NCI-H187 (cell line): ENCODE measurements around the gene TRIM27.
"Not testable (repeated sequence)": the region's sequence is repeated elsewhere in the genome, so short reads cannot be mapped to it uniquely, and the experiment has no call there.

ENCODE experiments used
- DNase-seq, 2 experiments: peaks; one replicate each; lab custom pipeline; 2025; lab: John Stamatoyannopoulos, UW

Gene TRIM27

GRCh38 chr6:28941684-28942448 is 18.1 kb upstream of the TRIM27 start:
- DNase-seq: no peak

- DNase-seq: peak; percentile 30 to 76
Observed at GRCh38 chr6:28940858-28941683, 17.3 kb upstream of the TRIM27 start.

DNA sequence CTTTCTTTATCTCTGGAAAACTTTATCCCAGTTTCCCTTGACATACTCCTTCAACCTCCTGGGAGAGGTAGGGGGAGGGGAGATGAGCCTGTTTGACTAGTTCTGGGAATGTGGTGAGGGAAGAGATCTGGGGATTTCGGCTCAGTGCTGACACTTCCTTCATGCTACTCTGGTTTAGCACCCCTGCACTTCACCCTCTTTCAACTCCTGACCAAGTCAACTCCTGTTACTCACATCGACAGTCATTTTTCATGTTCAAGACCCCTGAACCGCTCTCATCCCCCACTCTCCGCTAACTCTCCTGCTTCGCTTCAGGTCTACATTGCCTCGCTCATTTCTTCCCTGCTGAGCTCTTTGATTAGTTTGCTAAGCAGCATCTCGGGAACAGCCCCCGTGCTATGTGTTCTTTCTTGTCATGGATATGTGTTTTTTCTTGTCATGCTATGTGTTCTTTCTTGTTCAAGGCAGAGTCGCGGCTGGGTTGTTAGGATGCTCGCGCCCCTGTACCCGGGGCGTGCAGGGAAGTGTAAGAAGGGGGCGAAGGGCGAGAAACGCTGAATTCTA is 16.6 kb upstream of the TRIM27 start:
- DNase-seq: no peak

DNA sequence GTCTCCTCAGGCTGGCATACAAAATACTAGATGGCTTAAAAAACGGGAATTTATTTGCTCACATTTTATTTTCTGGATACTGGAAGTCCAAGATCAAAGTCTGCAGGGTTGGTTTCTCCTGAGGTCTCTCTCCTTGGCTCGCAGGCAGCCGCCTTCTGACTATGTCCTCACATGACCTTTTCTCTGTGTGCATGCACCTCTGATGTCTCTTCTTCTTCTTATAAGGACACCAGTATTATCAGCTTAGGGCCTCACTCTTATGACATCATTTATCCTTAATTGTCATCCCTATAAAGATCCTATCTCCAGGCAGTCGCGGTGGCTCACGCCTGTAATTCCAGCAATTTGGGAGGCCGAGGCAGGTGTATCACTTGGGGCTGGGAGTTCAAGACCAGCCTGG is 9.3 kb upstream of the TRIM27 start:
- DNase-seq: no peak

DNA sequence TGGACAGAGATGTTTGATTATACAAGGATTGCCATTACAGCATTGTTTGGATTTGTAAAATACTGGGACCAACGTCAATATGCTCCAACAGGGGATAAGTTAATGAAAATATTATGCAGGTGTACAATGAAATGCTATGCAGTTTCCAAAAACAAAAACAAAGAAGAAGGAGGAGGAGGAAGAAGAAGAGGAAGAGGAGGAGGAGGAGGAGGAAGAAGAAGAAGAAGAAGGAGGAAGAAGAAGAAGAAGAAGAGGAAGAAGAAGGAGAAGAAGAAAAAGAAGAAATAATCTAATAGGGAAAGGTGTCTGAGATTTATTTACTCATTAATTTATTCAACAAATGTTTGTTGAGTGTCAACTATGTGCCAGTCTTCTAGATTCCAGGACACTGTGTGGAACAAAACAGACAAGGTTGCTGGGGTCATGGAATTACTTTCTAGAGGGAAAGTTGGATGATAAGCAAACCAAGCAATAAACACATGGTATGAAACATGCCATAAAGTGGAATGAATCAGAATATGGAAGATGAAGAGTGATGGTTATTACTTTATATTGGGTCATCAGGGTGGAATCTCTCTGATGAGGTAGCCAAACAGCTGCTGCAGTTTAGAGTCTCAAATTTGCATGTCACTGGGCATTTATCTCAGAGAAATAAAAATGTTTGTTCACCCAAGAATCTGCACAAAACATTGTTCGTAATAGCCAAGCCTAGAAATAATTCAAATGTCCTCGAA is 6.3 kb upstream of the TRIM27 start:
- no peak for DNase-seq

- DNase-seq: not testable (repeated sequence)
Observed at GRCh38 chr6:28929339-28929738, 5.6 kb upstream of the TRIM27 start.

GRCh38 chr6:28927846-28928245 is 4.1 kb upstream of the TRIM27 start:
- DNase-seq: no peak

DNA sequence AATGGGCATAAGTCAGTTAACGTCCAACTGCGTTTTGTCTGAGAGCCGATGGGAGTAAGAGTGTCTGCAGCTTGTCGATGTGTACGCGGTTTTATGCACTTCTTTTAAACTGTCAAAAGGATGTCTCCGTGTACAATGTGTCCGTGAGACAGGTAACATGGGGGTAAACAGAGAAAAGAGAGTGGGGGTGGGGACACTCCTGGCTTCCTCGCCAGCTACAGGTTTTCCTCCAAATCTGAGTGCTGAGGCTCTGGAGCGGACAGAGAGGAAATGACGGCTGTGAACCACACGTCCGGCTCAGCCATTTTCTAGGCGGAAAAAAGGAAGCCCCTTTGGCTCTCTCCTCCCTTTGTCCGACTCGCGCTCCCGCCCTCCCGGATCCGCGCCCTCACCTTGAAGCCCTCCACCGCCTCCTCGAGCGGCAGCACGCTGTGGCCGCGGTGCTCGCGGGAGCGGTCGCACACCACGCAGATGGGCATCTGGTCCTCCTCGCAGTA is 916 bp downstream of the TRIM27 start:
- peak in 1 of 2 experiments; percentile 15 for DNase-seq

DNA sequence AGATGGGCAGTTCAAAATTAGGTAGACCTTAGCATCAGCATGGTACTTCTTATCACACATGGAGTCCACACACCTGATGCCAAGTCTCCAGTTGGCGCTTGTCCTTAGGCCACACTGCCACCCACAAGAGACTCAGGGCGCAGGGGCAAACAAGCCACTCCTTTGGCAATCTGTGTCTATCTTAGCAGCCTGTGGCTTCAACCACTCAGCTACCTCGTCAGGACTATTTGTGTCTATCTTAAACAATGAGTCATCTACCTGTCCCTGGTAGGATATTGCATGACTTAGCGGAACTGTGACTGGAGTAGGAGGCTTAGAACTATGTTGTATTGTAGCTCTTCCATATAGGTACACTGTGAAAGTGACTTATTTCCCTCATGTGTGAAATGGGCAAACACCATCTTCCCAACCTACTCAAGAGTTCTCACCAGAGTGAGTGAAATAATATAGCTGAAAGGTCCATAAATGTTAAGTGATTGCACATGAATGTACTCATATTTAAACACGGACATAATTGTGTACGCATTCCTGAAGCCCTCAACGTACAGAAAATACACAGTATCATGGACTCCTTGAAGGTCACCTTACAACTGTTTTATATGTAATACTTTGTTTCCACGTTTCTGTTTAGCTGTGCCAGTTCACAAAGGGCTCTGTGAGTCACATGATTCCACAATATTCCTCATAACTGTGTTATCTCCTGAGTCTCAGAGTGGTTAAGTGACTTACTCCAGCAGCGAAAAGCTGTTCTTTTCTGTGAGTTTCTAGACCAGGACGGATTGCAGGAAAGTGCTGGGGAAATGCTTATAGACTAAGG is 1.6 kb downstream of the TRIM27 start:
- DNase-seq: no peak

DNA sequence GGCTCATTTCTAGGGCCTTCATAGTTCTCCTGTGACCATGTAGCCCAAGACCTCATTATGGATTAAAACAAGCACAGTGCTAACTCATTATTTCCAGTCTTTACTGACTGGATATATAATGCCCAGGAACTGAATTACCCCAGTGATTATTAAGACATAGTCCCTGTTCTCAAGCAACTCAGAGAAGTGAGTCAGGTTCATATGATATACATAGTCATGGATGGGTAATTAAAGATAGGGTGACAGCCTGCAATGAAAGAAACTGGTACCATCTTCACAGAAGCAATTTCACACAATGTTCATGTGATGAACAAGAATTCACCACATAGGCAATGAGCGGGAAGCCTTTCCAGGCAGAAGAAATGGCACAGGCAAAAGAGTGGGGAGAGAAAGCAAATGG is 3.5 kb downstream of the TRIM27 start:
- no peak for DNase-seq

GRCh38 chr6:28914941-28915340 is 8.8 kb downstream of the TRIM27 start:
- DNase-seq: no peak

- DNase-seq: no peak
Observed at GRCh38 chr6:28910901-28911690, 12.7 kb downstream of the TRIM27 start.

DNA sequence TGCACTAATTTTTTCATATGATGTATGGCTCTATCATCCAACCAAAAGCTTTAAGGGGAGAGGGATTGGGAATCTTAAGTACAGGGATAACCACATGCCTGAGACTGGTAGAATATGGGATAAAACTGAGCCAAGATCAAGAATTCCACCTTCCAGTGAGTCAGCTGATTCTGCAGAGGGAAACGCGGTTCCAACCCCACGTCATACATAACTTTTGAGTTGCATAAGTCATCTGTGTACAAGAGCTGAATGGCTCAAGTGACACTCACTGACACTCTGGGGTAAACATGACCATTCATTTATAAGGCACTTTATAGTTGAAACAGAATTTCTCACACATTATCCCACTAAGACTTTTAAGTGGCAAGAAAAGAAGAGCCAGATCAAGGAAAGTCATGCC is 16.4 kb downstream of the TRIM27 start:
- no peak for DNase-seq

GRCh38 chr6:28906669-28907068 is 17.1 kb downstream of the TRIM27 start:
- no peak for DNase-seq

- no peak for DNase-seq
Observed at GRCh38 chr6:28903686-28904085, 20.1 kb downstream of the TRIM27 start.

DNA sequence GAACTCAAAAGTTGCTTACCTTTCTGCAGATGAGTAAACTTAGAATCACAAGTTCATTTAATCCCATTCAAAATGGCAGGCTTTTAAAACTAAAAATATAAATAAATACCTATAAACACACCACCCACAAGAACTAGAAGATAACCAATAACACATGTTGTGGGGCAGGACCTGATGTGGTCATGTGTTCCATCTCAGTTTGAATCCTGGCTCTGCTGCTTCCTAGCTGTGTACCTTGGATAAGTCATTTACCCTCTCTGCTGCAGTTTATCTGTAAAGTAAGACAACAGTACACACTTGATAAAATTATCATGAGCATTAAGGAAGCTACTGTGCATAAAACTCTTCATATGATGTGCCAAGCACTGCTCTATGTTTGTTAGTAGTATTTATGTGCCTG is 22.0 kb downstream of the TRIM27 start:
- DNase-seq: no peak

- DNase-seq: no peak
Observed at GRCh38 chr6:28900577-28901256, 23.1 kb downstream of the TRIM27 start.

DNA sequence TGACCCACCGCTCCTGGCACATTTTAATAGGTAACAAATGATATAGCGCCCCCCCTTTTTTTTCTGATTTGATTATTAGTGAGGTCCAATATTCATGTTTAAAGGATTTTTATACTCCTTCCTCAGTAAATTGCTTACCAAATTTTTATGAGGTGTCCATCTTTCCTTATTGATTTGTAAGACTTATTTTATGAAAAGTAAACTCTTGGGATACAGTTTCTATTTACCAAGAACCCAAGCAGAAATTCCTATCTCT is 25.1 kb downstream of the TRIM27 start:
- DNase-seq: no peak

GRCh38 chr6:28897369-28897745 is 26.4 kb downstream of the TRIM27 start:
- DNase-seq: no peak
